ENCODE results near the gene IRF9. TPM values are rescaled to one million over a fixed set of nuclear protein-coding genes. Genes with fewer than 3 reads are reported as not detected.

Gene IRF9
- total RNA-seq, 2 donors from 2014 or later: 74.8 to 86.1 TPM

GRCh38 chr14:24122416-24122815, 38.6 kb upstream of the IRF9 start:
- H3K36me3 ChIP-seq: peaks cover 37% of the 10 kb centered on the region
- no peak for ATAC-seq (ENCODE audit: insufficient number of reproducible peaks, low FRiP score, low read depth)
- no peaks in the 10 kb centered on the region for H3K9me3 ChIP-seq
- no peaks in the 10 kb centered on the region for H3K4me1 ChIP-seq (ENCODE audit: control insufficient read depth in 1 of 2, low read depth in 2 of 2)
- no peaks in the 10 kb centered on the region for H3K27me3 ChIP-seq (replicated peaks; ENCODE audit: insufficient read depth)
- H3K4me3 ChIP-seq: no peak overlapping the region
- H3K27ac ChIP-seq: no peak overlapping the region
- DNase-seq (ENCODE audit: low spot score): no peak
- TF ChIP-seq, protein P1, sequence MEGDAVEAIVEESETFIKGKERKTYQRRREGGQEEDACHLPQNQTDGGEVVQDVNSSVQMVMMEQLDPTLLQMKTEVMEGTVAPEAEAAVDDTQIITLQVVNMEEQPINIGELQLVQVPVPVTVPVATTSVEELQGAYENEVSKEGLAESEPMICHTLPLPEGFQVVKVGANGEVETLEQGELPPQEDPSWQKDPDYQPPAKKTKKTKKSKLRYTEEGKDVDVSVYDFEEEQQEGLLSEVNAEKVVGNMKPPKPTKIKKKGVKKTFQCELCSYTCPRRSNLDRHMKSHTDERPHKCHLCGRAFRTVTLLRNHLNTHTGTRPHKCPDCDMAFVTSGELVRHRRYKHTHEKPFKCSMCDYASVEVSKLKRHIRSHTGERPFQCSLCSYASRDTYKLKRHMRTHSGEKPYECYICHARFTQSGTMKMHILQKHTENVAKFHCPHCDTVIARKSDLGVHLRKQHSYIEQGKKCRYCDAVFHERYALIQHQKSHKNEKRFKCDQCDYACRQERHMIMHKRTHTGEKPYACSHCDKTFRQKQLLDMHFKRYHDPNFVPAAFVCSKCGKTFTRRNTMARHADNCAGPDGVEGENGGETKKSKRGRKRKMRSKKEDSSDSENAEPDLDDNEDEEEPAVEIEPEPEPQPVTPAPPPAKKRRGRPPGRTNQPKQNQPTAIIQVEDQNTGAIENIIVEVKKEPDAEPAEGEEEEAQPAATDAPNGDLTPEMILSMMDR (IDR thresholded peaks at IDR 0.05): no peak

DNA sequence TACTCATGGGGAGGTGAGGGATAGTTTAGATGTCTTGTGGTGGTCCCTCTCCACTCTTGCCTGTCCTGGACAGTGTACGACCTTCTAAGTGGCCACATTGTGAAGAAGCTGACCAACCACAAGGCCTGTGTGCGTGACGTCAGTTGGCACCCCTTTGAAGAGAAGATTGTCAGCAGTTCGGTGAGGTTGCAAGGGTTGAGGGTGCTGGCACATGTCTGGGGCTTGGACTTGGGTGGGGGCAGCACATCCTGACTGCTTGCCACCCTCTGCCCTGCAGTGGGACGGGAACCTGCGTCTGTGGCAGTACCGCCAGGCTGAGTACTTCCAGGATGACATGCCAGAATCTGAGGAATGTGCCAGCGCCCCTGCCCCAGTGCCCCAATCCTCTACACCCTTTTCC, 38.2 kb upstream of the IRF9 start:
- H3K27me3 ChIP-seq (replicated peaks; ENCODE audit: insufficient read depth): no peaks in the 10 kb centered on the region
- no peak overlapping the region for H3K4me3 ChIP-seq
- H3K9me3 ChIP-seq: no peaks in the 10 kb centered on the region
- H3K36me3 ChIP-seq: peaks cover 37% of the 10 kb centered on the region
- TF ChIP-seq, protein P1 (IDR thresholded peaks at IDR 0.05): no peak
- H3K4me1 ChIP-seq (ENCODE audit: control insufficient read depth in 1 of 2, low read depth in 2 of 2): no peaks in the 10 kb centered on the region
- no peak for DNase-seq (ENCODE audit: low spot score)
- ATAC-seq (ENCODE audit: insufficient number of reproducible peaks, low FRiP score, low read depth): no peak
- no peak overlapping the region for H3K27ac ChIP-seq

DNA sequence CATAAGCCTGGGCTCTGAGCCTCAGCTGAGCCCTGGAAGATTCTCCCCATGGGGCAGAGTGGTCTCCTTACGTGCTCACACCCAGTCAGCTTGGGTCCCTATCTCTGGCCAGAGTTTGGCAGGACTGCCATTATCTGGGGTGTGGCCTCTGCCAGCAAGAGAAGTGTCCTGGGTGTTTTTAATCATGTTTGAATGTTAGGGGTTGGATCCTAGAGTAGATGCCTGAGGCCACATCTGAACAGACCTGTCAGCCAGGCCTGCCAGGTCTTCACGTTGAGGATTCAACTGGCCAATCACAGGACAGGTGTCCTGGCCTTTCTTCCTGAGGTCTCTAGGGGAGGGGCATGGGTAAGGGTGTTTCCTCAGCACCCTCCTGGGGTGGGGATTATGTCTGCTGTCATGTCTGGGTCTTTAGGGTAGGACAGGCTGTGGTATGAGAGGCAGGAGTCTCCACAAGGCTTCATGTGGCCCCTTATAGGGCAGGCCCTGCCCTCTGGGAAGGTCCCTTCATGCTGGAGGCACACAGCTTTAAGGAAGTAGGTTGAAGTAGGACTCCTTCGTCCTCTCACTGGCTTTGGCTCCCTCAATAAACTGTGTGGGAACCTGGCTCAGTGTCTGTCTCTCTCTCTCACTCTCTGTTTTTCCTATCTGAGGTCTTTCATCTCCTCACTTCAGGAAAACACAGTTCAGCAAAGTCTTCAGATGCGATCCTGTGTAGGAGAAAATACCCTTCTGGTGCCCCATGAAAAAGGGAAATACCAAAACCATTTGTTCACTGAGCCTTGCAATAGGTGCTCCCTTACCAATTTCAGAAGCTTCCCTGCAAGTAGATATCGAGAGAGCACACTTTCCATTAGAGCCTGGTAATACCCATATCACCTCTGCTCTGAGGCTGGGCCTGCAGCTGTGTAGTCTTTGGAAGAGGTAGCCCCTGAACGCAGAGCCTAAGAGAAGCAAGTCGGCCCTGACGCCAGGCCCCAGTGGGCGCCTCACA, 37.3 kb upstream of the IRF9 start:
- Histone ChIP-seq H3K9me3 (no peaks in the 10 kb centered on the region), H3K36me3 (peaks cover 37% of the 10 kb centered on the region), H3K27ac (no peak overlapping the region), H3K4me3 (no peak overlapping the region), H3K4me1 (ENCODE audit: control insufficient read depth in 1 of 2, low read depth in 2 of 2) (no peaks in the 10 kb centered on the region), H3K27me3 (replicated peaks; ENCODE audit: insufficient read depth) (no peaks in the 10 kb centered on the region)
- ATAC-seq (ENCODE audit: insufficient number of reproducible peaks, low FRiP score, low read depth) (no peak), DNase-seq (ENCODE audit: low spot score) (no peak)
- TF ChIP-seq, protein P1 (IDR thresholded peaks at IDR 0.05): no peak

DNA sequence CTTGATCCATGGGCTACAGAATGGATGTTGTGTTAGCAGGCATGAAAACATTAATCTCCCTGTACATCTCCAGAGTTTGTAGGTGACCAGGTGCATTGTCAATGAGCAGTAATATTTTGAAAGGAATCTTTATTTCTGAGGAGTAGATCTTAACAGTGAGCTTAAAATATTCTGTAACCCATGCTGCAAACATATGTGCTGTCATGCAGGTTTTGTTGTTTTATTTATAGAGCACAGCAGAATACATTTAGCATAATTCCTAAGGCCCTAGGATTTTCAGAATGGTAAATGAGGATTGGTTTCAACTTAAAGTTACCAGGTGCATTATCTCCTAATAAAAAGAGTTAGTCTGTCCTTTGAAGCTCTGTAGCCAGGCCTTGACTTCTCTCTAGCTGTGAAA, 34.1 kb upstream of the IRF9 start:
- TF ChIP-seq, protein P1 (IDR thresholded peaks at IDR 0.05): no peak
- H3K27ac ChIP-seq: no peak overlapping the region
- H3K4me3 ChIP-seq: no peak overlapping the region
- H3K27me3 ChIP-seq (replicated peaks; ENCODE audit: insufficient read depth): no peaks in the 10 kb centered on the region
- H3K9me3 ChIP-seq: no peaks in the 10 kb centered on the region
- no peak for DNase-seq (ENCODE audit: low spot score)
- H3K36me3 ChIP-seq: peaks cover 11% of the 10 kb centered on the region
- no peak for ATAC-seq (ENCODE audit: insufficient number of reproducible peaks, low FRiP score, low read depth)
- no peaks in the 10 kb centered on the region for H3K4me1 ChIP-seq (ENCODE audit: control insufficient read depth in 1 of 2, low read depth in 2 of 2)

DNA sequence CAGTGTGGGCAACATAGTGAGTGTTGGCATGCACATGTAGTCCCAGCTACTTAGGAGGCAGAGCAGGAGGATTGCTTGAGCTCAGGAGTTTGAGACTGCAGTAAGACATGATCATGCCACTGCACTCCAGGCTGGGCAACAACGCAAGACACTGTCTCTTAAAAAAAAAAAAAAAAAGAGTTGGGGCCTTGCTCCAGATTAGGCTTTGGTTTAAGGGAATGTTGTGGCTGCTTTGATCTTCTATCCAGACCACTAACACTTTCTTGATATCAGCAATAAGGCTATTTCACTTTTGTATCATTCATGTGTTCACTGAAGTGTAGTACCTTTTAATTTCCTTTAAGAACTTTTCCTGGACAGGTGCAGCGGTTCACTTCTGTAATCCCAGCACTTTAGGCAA, 33.4 kb upstream of the IRF9 start:
- H3K4me1 ChIP-seq (ENCODE audit: control insufficient read depth in 1 of 2, low read depth in 2 of 2): no peaks in the 10 kb centered on the region
- no peak overlapping the region for H3K4me3 ChIP-seq
- no peaks in the 10 kb centered on the region for H3K27me3 ChIP-seq (replicated peaks; ENCODE audit: insufficient read depth)
- DNase-seq (ENCODE audit: low spot score) (no peak), ATAC-seq (ENCODE audit: insufficient number of reproducible peaks, low FRiP score, low read depth) (no peak)
- H3K9me3 ChIP-seq: no peaks in the 10 kb centered on the region
- H3K36me3 ChIP-seq: peaks cover 7% of the 10 kb centered on the region
- TF ChIP-seq, protein P1 (IDR thresholded peaks at IDR 0.05): no peak
- no peak overlapping the region for H3K27ac ChIP-seq

Measured in thoracic aorta (tissue), 2 donors.